GM21447 (cell line): ENCODE data around the gene SHROOM2.
A peak's percentile ranks its signal among the peaks of the same experiment; 100 is the strongest.
"Not testable (repeated sequence)": the region's sequence is repeated elsewhere in the genome, so short reads cannot be mapped to it uniquely, and the experiment has no call there.

ENCODE experiments used
- ATAC-seq: cut with Tn5 transposase; IDR thresholded peaks from one replicate; pipeline ENCODE4 v1.9.1; 2021; ENCODE audit not compliant: unreplicated experiment

SHROOM2 gene

GRCh38 chrX:9825129-9825790 lies 39.0 kb downstream of the SHROOM2 start:
- ATAC-seq, result no peak

DNA sequence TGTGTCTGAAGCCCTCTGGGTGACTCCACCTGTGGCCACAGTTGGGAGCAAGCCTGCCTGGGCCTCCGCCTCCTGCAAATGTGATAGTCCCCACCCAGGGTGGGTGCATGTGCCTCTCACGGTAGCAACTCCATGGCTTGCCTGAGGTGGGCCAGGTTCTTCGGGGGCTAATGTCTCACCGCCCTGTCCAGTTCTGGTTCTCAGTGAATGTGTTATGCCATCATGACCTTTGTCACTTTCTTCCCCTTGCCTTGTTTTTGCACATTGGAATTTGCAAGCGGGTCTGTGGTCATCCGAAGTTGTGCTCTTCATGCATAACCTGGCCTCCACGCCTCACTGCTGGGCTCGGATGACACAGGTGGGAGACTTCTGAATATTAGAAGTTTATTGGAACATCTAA lies 39.7 kb downstream of the SHROOM2 start:
- ATAC-seq, result no peak

- peak; percentile 91 for ATAC-seq
Measured at GRCh38 chrX:9829308-9830267, 43.4 kb downstream of the SHROOM2 start.

GRCh38 chrX:9832811-9833210 lies 46.6 kb downstream of the SHROOM2 start:
- no peak for ATAC-seq

GRCh38 chrX:9835585-9836210 lies 49.5 kb downstream of the SHROOM2 start:
- no peak for ATAC-seq

GRCh38 chrX:9842541-9842940 lies 56.3 kb downstream of the SHROOM2 start:
- no peak for ATAC-seq

- no peak for ATAC-seq
Measured at GRCh38 chrX:9844936-9845577, 58.8 kb downstream of the SHROOM2 start.

DNA sequence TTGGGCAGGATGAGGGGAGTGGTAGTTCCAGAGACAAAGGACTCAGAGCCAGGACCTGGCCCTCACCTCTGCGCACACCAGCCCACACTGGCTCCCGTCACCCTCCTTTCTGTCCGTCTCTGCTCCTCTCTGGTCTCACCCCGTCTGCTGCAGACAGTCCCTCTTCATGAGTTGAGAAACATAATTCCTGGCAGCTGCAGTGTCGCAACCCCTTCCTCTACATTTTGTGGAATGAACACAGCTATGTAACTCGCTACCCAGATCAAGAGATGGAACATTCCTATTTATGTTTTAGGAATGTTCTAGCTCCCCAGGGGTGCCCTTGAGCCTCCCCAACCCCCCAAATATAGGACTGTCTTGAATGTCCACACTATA lies 59.3 kb downstream of the SHROOM2 start:
- no peak for ATAC-seq

- no peak for ATAC-seq
Measured at GRCh38 chrX:9846631-9847030, 60.4 kb downstream of the SHROOM2 start.

- ATAC-seq, result no peak
Measured at GRCh38 chrX:9847071-9847470, 60.8 kb downstream of the SHROOM2 start.

GRCh38 chrX:9848718-9849479 lies 62.7 kb downstream of the SHROOM2 start:
- no peak for ATAC-seq

DNA sequence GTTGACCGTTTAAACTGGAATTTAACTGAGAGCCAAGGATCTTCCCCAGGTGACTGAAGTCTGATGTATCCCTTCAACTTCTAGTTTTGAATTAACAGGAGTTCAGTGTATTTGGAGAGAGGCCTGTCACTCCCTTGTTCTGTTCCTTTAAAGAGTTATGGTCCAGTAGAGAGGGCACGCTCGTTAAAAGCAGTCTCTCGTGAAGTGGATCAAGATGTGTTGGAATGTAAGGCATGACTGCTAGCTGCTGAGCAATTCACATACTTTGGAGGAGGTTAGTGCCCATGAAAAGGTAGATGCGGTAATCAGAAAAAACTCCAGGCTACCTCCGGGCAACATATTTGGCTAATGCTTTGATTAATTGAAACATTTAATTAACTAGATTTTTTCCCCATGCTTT lies 65.7 kb downstream of the SHROOM2 start:
- ATAC-seq, result no peak

DNA sequence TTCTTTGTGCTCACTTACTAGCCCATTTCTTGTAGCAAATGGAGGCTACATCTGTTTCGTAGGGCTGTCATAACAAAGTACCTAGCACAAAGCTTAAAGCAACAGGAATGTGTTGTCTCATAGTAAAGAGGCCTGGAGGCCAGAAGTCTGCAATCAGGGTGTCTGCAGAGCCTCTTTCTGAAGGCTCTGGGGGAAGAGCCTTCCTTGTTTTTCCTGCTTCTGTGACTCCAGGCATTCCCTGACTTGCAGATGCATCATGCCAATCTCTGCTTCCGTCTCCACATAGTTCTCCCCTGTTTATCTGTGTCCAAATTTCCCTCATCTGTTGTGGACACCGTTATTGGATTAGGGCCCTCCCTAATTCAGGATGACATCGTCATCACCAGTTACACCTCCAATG lies 67.1 kb downstream of the SHROOM2 start:
- no peak for ATAC-seq

DNA sequence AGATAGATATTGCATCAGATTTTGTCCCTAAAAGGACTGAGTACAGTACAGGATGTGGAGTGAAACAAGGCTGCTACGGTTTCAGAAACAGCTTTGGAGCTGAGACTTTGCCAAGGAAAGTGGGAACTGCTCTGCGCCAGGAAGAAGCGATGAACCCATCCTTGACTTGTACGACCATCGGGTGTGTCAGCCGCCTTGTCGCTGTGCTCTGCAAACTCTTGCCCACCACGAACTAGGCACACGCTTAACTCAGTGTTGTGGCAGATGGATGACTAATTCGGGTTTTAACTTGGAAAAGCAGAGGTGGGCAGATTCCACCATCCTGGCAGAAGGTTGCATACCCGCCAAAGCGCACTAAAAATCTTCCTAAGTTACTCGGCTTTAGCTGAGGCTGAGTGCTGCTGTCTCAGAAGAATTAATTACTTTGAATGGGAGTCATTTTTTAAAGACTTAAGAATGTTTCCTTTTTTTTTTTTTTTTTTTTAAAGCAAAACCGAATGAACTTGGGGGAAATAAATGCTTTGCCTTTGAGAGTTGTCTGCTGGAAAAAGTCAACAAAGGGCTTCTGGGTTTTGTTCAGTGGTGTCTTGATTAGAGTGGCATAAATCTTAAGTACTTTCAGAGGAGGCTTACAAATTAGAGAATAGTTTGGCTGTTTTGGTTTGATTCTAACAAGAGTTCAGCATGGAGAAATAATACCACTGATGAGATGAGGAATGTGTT lies 69.5 kb downstream of the SHROOM2 start:
- no peak for ATAC-seq

- ATAC-seq, result no peak
Measured at GRCh38 chrX:9856588-9856987, 70.4 kb downstream of the SHROOM2 start.

DNA sequence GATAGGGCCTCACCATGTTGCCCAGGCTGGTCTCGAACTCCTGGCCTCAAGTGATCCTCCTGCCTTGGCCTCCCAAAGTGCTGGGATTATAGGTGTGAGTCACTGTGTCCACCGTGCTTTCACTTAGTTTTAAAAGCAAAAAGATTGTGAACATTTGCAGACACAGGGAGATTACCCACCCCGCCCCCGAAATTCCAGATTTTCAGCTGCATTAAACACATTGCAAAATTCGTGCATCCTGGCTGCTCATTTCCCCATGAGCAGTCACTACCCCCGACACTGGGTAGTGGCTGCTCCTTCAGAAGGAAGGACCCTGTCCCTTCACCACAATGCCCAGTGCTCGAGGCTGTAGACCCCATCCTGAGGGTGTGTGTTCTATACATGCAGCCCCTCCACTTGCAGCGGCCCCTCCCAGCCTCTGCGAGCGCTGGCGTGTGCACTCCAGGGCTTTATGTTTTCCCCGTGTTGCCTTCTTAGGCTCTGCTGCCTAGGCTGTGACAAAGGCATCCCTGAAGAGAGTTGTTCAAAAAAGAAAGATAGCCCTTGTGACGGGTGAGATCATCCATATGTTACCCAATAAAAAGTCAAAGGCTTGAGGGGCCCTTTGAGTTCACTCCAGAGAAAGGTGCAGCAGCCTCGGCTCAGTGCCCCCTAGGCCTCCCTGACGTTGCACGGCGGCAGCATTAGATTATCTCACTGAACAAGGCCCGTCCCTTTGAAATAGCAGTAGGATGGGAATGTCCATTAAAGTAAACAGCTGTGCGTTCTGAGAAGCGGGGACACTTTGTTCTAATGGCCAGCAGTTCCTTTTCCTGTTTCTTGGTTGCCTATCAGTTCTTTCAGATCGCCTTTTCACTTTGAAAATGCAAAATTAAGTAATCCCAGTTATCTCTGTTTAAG lies 71.6 kb downstream of the SHROOM2 start:
- no peak for ATAC-seq

DNA sequence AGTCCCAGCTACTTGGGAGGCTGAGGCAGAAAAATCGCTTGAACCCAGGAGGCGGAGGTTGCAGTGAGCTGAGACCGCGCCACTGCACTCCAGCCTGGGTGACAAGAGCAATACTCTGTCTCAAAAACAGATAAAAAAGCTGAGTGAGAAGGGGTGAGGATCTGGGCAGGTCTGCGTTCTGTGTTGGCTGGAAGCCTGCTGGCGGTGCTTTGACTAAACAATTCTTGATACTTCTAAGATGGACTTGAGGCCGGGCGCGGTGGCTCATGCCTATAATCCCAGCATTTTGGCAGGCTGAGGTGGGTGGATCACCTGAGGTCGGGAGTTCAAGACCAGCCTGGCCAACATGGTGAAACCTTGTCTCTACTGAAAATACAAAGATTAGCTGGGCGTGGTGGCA lies 72.5 kb downstream of the SHROOM2 start:
- not testable (repeated sequence) for ATAC-seq

DNA sequence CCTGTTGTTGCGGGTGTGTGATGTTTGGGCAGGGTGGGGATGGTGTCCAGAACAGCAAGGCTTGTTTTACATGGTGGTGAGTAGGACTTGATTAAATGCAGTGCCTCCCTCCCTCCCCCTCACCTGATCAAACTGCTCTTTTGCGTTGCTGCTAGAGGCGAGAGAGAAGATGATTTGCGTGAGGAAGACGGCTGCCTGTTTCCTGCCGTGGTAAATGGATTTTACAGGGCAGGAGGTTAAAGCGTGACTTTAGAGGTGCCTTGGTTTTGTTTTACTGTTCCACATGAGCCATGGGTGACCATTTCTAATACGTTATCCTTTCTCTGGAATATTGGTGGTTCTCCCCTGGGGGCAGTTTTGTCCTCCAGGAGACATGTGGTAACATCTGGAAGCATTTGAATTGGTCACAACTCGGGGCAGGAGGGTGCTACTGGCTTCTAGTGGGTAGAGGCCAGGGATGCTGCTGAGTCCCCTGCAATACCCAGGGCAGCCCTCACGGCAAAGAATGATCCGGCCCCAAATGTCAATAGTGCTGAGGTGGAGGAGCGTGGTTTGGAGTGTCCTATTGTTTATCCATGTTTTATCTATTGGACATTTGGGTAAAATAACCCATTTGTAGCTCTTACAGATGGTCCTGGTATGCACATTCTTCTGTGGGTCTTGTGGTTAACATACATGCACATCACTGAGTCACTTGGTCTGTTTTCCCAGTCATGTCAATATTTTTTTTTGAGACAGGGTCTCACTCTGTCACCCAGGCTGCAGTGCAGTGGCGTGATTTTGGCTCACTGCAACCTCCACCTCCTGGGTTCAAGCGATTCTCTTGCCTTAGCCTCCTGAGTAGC lies 73.7 kb downstream of the SHROOM2 start:
- ATAC-seq, result no peak
